Stimulated activated CD4-positive, alpha-beta T cell treated with anti-CD3 and anti-CD28 coated beads, TNF-alpha, amount 100 ng/mL, for 4 hours (primary cell): ENCODE measurements around the gene SPHKAP.
"Not testable (repeated sequence)": the region's sequence is repeated elsewhere in the genome, so short reads cannot be mapped to it uniquely, and the experiment has no call there.

ENCODE experiments used
- DNase-seq, 3 experiments: peaks; one replicate each; pipeline ENCODE4 v3.0.0-alpha.2; 2020; ENCODE audit warnings: low read depth in 3 of 3

Gene SPHKAP

DNA sequence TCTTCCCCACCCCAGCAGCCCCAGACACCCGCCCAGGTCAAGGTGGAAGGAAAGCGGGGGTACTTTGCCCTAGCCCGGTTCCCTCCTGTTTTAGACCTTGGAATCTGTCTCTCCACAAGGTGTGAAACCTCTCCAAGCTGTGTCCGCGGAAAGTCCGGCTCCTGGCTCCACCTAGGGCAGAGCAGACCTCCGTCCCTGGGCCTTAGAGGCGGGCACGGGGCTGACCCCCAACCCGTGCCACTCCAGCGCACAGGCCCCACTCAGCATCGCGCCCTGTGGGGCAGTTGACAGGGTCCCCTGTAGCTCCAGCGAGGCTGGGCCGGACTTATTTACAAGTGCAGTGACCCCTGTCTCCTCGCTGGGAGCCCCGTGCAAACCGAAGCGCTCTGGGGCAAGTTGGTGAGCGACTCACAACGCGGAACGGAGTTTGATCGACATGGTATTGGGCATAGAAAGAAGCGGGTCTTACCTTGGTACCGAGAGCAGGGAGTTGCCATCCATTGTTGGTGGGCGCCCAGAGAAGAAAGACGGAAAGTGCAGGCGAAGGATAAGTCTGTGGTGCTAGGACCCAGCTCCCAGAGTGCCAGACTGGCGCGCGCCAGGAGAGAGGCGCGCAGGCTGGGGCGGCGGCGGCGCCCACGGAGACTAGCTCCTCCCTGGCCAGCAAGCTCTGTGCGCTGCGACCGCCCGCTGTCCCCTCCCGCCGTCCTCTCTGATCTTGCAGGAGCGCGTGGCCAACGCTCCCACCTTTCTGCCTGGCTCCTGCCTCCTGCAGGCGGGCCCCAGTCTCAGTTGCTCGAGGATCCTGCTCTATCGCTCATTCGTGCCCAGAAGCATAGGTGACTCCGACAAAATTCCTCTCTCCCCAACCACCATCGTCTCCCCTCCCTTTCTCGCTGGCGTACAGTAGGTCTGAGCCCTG is at the start of gene SPHKAP:
Gene SPHKAP (minus strand): TSS at position 590 of the 922 bp plus-strand sequence. CDS start 89 bp downstream, at position 501.
- DNase-seq = no peak

DNA sequence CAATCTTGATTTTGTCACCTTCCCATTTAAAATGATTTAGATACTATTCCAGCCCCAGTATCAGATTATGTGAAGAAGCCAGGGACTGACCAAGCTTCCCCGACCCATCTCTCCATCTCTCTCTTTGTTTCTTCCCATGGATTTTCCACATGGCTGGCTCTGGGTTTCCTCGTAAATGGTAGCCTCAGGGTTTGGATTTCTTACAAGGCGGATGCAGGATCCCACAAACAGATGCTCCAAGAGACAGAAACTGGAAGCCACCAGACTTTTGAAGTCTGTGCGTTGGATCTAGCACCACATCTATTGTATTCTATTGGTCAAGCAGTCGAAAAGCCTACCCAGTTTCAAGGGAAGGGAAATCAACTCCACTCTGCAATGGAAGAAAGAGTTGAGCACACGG is 46.0 kb upstream of the SPHKAP start:
- DNase-seq = no peak

DNA sequence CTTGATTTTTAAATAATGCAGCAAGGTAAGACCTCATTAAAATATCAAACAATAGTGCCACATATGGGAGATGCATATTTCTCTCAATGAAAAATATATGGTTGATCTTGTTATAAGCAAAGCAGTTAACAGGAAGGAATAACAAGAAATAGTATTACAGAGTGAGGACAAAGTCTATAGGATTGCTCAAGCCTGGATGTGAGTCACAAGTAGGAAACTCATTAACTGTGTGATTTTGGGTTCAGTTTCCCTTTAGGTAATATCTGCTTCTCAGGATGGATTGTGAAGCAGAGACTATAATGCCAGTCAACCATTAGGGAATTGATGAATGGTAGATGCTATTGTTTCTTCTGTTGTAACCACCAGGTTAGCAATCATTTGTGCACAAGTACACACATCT is 42.9 kb upstream of the SPHKAP start:
- DNase-seq = no peak

GRCh38 chr2:228218593-228218992 is 37.1 kb upstream of the SPHKAP start:
- not testable (repeated sequence) for DNase-seq

DNA sequence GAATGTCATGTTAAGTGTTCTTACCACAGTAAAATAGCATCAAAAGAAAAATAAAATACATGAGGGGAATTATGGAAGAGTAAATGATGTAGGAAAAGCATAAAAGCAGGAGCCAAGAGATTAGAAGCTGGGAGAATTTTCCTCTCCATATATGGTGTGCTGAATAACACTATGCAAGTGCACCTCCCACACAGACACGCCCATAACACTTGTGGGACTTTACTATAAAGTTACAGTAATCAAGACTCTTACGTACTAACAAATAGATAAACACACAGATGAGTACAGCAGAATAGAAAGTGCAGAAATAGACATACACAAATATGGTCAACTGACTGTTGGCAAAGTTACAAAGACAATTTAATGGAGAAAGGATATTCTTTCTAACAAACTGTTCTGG is 16.0 kb upstream of the SPHKAP start:
- no peak for DNase-seq

DNA sequence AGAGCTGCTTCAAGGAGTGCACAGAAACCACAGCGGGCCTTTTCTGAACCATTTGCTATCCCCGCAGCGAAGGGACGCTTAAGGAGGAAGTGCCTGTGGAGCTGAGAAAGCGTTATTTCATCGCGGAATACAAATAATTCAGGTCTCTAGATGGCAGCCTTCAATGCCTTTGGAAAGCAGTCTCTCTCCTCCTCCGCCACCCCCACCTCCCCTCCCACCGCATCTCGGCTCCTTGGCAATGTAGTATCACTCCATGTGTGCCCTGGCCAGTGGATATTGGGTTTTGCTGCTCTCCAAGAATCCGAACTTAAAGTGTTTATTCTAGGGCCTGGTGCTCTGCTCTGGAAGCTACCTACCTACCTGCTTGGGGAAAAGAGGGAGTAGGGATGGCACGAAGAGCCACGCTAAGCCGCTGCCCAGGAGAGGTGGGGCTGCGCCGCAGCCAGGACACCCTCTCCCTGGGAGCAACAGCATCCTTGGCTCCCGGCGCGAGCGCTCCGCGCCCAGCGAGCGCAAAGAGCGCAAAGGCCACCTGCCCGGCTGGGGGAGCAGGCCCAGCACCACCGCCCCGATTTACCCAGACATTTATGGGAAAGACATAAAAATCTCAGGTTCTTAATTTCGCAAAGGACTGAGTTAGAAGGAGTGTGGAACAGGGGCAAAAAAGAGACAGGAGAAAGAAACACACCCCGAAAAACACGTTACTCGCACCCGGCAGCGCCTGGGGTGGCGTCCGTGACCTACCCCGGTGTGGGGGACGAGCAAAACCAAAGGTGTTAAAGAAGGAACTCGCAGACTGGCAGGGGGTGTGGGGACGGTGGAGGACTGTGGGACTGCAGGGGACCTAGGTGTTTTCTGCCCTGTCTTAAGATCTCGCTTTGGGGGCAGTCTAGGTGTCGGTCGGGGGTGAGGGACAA is 1.0 kb downstream of the SPHKAP start:
- DNase-seq = no peak

GRCh38 chr2:228167290-228167689 is 14.2 kb downstream of the SPHKAP start:
- no peak for DNase-seq

DNA sequence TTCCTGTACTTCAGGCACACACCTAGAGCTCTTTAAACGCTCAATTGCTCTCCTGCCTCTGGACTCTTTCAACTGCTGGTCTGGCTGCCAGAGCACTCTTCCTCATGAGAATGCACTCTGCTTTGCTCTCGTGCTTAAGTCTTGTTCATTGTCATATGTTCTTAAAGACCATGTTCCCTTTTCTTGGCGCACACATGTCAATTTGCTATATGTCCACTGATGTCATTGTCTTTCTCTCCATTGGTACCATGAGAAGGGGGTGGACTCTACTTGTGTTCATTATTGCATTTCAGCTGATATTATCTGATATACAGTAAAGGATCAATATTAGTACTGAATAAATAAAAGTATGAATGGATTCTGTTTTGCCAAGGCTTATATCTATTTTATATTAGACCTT is 16.8 kb downstream of the SPHKAP start:
- DNase-seq = no peak

- DNase-seq = no peak
Measured at GRCh38 chr2:228157841-228158240, 23.6 kb downstream of the SPHKAP start.

- no peak for DNase-seq
Measured at GRCh38 chr2:228144961-228145360, 36.5 kb downstream of the SPHKAP start.

DNA sequence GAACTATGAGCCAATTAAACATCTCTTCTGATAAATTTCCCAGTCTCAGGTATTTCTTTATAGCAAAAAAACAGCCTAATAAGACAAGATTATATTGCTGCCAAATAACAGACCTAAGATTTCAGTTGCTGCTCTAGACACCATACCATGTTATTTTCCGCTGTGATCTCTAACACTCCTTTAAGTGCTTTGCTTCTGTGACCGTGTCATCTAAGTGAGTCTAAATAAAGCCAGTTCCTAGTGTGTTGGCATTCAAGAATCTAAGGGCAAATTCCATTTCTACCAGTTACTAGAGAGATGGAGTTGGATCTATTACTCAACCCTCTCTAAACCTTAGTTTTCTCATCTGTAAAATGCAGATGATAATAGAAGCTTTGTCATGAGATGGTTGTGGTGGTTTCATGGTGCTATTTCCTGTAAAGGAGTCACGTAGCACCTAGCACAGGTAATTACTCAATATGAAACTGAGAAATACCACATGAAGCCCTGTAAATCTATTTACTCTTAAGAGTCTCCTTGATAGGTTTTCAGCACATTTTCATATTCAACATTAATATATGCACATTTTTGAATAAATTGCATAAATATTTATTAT is 40.5 kb downstream of the SPHKAP start:
- no peak for DNase-seq

- DNase-seq = no peak
Measured at GRCh38 chr2:228136027-228136426, 45.5 kb downstream of the SPHKAP start.

DNA sequence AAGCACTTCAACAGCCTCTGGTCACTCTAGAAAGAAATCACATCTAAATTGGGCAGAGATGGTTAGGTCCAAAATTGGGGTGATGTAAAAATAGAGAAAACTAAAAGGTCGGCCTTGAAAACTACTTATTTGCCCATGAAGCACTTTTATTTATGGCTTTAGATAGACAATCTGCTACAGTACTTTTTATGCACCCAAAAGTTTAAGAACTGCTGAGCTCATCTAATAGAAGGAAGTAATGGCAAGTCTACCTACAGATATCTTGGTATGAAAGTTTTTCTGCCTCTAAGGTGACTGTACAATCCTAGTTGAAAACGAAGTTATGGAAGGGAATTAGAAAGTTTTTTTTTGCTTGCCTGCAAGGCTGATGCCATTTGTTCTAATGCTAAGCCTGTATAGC is 46.2 kb downstream of the SPHKAP start:
- no peak for DNase-seq

- DNase-seq = no peak
Measured at GRCh38 chr2:228131833-228132232, 49.7 kb downstream of the SPHKAP start.

DNA sequence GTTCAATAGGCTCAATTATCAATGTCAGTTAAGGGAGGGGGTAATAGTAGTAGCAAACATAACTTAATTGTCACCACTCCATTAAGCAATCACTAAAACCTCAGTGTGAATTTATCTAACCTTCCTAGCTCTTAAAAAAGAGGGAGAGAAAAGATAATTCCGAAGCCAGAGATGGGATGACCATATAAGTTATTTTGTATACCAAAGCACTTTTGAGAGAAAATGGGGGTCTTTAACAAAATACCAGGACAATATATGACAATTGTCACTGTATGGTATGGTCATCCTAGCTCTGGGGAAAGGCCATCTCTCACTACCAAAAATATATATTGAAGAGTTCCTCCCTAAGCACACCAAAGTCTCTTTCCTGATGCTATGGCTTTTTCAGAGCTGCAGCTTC is 55.1 kb downstream of the SPHKAP start:
- no peak for DNase-seq

DNA sequence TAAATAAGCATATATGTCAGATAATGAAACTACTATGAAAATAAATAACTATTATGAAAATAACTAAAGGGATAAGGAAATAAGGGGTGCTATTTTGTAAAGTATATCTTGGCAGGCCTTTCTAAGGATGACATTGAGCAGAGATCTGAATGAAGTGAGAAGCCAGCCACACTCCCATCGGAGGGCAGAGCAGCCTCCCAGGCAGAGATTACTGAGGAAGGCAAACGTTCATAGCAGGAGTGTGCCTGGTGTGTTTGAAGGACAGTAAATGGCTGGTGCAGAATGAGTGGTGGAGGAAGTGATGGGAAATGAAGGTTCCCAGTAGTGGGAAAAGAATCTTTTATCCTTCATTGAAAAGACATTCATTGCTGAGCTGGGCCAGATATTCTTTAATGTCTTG is 62.5 kb downstream of the SPHKAP start:
- DNase-seq = no peak

DNA sequence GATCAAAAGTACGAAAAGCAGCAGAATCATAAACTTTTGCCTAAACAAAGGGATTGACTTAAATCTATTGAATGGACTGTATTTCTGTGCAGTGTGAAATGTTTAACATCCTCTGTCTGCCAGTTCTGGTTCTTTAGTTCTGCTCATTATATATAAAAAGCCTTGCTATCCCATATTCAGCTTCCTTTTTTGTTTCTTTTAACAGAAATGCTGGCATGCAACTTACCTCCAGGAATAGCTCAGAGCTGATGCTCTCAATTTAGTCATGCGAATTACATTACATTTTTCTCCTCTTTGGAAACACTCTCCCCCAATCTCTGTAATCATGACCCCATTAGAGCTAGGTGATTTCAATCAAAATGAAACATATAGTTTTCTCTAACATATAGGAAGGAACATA is 73.6 kb downstream of the SPHKAP start:
- no peak for DNase-seq

DNA sequence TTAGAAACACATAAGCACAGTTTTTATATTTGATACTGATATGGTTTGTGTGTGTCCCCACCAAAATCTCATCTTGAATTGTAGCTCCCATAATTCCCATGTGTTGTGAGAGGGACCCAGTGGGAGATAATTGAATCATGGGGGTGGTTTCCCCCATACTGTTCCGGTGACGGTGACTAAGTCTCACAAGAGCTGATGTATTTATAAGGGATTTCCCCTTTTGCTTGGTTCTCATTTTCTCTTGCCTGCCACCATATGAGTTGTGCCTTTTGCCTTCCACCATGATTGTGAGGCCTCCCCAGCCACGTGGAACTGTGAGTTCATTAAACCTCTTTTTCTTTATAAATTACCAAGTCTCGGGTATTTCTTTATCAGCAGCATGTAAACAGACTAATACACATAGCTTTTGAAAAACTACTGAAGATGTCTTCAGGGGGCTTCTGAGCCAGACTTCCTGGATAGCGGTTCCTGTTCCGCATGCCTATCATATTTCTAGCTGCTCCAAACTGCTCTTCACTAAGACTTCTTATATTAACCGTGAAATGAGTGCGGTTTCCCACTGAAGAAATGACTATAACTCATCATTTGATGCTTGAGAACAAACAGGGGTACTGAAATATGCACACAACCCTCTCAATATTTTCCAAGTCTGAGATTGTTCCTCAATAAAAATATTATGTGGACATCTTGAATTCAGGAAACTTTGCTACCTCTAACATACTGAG is 75.8 kb downstream of the SPHKAP start:
- DNase-seq = no peak

DNA sequence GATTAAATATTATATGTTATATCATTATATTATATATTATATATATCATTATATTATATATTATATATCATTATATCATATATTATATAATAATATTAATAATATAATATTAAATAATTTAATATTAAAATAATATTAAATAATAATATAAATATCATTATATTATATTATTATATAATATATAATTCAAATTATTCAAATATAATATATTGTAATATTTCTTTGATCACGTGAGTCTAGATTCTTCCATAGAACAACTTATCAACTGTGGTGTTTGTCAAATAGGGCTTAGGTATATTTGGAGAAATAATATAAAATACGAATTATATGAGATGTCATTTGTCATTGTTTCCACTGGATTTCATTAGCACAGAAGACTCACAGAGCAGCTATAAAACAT is 77.3 kb downstream of the SPHKAP start:
- no peak for DNase-seq

DNA sequence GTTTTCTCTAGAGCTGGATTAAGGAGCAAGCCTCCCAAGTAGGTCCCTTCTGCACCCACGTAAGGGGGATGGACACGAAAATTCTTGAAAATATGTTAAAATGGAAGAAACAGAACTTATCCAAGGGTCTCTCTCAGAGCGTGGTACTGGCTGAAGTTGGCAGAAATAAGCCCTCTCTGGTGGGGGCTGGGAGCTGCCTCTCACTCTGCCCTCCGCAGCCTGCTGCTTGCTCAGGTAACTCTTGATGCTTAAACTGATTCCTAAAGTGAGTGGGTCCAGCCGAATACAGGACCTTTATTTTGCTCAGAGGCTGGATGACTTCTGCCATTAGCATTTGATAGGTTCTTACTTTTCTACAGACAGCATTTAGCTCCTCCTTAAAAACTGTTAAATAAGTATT is 78.1 kb downstream of the SPHKAP start:
- no peak for DNase-seq

- no peak for DNase-seq
Measured at GRCh38 chr2:228102949-228103348, 78.5 kb downstream of the SPHKAP start.
